KOPT-K1 (cell line): ENCODE measurements around the gene WWOX.

Experiments
- H3K27ac ChIP-seq: fragments of 200-600 bp; sonication (generic); 2 replicates; pipeline ENCODE4 v1.5.1; 2016; ENCODE audit warnings: antibody characterized with exemption, mild to moderate bottlenecking, low read depth, low read length; ENCODE audit not compliant: poor library complexity, severe bottlenecking
- H3K36me3 ChIP-seq: fragments of 200-600 bp; sonication (generic); 2 replicates; pipeline ENCODE4 v1.5.1; 2017; ENCODE audit warnings: antibody characterized with exemption, mild to moderate bottlenecking, low read length, moderate library complexity; ENCODE audit not compliant: insufficient read depth
- H3K9me3 ChIP-seq: fragments of 200-600 bp; sonication (generic); 2 replicates; pipeline ENCODE4 v1.5.1; 2017; ENCODE audit warnings: antibody characterized with exemption, low read length, mild to moderate bottlenecking; ENCODE audit not compliant: insufficient read depth, poor library complexity, severe bottlenecking

The WWOX gene

DNA sequence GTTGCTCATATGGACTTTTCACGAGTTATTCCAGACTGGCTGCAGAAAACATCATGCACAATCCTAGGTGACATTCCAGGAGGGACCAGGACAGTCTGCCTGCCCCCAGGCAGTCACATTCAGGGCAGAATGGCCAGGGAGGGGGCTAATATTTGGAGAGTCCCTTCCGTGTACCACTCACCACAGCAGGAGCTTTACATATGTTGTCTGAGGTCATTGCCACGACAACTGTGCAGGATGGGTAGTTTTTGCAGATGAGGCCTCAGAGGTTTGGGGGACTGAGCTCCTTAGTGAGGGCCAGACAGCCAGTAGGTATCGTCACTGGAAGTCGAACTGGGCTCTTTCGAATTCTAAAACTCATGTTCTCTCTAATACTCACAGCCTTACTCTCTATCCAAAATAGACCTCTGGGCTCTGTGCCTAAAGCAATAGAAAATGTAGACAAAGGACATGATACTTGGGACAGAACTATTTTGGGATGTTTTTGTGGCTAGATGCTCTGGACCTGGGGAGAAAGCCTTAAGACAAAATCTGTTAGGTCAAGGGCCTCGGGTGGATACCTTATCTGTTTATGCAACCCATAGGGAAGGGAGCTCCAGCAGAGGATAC lies 1162.6 kb downstream of the WWOX start:
- Histone ChIP-seq H3K9me3 (peaks cover 3% of the 10 kb centered on the region), H3K27ac (no peak overlapping the region), H3K36me3 (no peaks in the 10 kb centered on the region)
